Glomerular visceral epithelial cell (primary cell): ENCODE data around the gene GRB2.
"Not testable (repeated sequence)": the region's sequence is repeated elsewhere in the genome, so short reads cannot be mapped to it uniquely, and the experiment has no call there.

Source experiments
- DNase-seq: peaks from one replicate; pipeline ENCODE4 v3.0.0-alpha.2; 2016; ENCODE audit errors: extremely low spot score

Gene GRB2

DNA sequence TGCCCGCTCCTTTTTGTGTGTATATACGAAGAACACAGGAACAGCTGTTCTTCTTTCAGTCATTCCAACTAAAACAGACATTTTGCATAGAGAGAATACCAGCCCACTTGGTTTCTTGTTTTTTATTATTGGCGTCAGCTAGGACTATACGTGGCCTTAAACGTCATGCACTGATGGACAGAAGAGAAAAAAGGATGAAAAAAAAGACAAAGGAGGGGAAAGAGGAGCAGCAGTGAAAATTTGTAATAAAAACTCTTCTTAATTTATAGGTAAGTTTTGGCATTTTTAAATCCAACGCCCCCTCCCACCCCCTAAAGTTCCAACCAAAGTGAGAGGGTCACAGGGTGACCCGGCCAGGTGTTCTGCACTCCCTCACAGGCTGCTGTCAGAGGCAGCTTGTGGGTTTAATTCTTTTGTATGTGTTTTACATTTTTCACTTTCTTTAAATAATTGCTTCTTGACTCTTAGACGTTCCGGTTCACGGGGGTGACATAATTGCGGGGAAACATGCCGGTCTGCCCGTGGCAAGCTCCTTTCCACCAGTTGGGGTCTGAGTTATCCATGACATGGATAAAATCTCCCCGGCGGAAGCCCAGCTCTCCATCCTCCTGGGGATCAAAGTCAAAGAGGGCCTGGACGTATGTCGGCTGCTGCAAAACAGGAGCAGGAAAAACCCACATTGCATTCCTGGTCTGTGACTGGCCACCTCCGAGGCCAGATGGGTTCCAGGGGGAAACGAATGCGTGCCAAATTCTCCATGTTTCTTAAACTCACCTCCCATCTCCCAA, 85.4 kb downstream of the GRB2 start:
- DNase-seq = peak; percentile 35

DNA sequence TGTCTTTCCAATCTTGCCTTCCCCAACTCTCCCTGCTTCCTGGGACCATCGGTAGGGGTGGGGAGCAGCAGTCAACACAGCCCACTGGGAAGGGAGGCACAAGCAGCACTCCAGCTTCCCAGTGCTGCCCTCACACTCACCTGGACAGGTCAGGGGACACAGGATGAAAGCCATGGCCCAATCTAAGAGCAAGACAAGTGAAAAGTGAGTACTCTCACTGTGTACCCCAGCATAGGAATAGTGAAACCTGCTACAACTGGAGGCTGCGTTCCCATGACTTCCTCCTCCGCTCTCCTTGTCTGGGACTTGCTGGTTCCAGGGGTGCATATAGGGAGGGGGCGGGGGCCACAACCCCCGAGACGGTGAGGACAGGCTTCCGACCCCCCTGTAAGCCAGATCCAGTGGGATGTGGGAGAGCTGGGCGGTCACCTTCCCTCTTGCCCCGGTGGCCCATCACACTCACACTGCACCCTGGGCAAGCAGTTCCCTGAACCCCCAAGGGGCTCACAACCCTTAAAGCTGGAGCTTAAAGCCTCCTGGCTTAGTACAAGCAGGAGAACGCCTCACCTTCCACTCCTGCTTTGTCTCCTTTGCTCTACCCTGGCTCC, 86.8 kb downstream of the GRB2 start:
- no peak for DNase-seq

DNA sequence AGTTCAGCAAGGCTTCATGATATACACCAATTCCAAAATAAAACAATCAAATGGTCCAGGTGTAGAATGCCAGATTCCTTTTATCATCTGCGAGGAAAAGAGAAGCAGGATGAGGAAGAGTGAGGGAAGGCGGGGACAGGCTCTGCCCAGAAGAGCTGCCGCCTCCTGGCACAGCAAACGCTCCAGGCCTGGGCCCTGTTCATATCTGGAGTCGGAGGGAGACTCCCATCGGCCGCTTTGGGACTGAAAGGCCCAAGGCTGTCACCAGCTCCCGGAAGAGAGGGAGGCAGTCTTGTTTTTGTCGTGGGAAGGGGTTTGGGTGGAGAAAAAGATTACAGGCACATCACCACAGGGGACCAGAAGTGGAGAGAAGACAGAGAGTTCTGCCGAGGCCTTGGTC, 87.3 kb downstream of the GRB2 start:
- DNase-seq = no peak

DNA sequence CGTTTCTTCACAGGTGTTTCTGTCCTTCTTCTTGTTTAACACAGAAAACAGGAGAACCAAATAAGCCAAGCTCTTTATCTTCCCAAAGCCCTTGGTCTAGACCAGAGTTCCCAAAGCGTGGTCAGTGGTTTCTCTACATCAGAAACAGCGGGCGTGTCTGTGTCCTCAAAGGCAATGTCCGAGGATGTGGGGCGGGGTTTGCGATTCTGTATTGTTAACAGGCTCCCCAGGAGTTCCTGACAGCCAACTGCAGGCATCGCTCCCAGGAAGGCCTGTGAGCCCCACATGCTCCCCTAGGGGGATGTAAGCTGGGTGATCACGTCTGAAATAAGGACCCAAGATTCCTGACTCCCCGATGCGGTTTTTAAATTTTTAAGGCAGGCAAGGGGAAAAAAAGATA, 87.8 kb downstream of the GRB2 start:
- no peak for DNase-seq

DNA sequence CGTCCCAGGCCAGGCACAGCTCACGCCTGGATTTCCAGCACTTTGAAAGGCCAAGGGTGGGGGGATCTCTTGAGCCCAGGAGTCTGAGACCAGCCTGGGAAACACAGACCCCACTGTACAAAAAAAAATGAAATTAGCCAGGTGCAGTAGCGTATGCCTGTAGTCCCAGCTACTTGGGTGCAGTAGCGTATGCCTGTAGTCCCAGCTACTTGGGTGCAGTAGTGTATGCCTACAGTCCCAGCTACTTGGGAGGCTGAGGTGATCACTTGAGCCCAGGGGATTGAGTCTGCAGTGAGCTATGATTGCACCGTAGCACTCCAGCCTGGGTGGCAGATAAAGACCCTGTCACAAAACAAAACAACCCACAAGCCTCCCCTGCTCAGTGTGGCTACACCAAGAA, 89.2 kb downstream of the GRB2 start:
- no peak for DNase-seq

DNA sequence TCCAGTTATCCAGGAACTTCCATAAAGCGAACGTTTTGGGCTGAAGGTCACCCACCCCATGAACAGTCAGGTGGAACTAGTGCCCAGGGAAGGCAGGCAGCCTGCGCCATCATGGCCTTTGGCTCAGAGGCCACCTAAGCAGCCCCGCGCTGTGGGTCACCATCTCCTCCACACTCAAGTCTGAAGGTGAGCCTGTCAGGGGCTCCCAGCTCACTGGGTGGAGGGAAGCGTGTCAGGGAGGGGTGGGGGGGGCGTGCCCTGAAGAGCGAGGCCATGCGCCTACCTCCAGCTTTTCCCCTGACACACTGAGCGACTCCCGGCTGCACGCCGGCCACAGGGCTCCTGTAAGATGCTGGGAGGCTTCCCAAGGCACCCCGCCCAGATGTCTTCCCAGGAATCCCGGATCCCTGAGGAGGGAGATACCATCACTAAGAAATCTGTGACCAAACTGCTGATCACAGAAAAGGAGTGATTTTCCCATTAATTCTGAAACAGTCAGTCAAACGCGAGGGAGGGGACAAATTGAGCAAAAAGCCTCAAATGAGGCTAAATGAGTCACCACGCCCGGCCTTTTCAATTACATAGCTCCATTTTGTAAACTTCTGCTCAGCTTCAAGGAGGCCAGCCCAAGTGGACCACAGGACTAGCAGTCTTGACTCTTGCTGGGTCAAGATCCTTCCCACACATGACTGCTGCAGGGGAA, 89.8 kb downstream of the GRB2 start:
- no peak for DNase-seq

DNA sequence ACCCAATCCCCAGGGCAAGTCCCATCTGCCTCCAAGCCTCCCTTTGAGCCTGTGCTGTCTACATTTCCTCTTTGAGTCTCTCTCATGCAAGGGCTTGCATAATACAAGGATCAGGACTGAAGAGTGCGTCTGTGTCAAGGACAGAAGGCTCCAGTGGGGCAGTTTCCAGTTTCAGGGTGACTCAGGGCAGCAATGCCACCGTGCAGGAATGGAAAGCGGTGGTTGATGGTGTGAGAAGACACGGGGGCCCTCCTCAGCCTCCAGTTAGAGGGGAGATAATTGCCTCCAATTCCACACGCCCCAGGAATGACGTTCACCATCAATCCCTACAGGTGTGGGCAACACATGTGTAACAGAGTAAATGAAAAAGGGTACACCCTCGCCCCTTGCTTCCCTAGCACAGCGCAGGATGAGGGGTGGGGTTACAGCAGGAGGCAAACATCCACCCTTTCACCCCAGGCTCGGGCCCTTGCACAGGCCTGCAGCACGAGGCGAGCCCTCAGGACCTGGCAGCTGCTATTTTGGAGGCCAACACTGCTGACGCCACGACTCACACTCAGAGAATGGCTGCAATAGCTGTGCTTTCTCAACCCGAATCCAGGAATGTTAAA, 91.4 kb downstream of the GRB2 start:
- DNase-seq = no peak

DNA sequence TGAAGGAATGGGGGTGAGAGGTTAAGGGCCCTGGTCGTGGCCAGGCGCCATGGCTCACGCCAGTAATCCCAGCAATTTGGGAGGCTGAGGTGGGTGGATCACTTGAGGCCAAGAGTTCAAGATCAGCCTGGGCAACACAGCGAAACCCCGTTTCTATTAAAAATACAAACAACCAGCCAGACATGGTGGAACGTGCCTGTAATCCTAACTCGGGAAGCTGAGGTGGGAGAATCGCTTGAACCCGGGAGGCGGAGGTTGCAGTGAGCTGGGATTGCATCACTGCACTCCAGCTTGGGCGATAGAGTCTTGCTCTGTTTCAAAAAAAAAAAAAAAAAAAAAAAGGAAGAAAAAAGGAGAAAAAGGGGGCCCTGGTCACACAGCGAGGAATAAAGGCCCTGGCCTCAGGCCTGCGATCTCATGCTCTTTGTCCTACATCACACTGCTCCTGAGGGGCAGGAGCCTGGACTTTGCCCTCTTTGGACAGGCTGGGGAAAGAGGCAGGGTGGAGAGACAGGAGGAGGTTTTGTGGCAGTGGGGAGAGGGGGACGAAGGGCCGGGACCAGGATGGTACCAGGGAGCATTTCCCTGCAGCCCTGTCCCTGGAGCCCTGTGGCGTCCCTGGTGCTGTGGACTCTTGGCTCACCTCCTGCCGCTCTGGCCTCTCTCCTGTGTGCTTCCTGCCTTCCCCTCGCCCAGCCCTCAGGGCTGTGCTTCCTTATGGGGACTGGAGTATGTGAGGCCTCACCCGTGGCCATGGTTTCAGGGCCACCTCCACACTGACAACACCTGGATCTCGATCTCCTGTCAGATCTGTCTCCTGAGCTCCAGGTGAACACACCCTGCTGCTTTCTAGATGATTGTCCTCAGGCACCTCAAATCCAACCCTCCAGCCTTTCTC, 96.5 kb downstream of the GRB2 start:
- no peak for DNase-seq

DNA sequence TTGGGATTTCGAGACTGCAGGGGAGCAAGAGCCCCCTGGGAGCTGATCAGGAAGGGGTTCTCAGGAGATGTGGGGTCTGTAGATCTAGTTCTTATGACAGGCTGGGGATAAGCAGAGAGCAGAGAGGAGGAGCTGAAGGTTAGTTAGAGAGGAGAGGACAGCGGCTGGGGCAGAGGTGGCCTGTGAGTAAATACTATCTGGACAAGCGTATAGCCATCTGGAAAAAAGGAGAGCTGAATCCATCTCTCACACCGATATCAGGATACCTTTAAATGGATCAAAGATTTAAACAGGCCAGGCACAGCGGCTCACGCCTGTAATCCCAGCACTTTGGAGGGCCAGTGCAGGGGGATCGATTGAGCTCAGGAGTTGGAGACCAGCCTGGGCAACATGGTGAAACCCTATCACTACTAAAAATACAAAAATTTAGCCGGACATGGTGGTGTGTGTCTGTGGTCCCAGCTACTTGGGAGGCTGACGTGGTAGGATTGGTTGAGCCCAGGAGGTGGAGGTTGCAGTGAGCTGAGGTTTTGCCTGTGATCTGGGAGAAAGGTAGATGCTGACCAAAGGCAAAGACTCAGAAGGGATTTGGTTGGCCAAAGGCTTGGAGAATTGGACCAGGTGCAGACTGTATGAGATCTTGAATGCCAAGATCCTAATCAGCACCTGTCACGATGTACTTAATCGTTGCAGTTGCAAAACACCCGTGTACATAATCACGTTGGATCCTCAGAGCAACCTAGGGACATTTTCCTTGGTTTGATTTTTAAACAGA, 97.3 kb downstream of the GRB2 start:
- DNase-seq = no peak

DNA sequence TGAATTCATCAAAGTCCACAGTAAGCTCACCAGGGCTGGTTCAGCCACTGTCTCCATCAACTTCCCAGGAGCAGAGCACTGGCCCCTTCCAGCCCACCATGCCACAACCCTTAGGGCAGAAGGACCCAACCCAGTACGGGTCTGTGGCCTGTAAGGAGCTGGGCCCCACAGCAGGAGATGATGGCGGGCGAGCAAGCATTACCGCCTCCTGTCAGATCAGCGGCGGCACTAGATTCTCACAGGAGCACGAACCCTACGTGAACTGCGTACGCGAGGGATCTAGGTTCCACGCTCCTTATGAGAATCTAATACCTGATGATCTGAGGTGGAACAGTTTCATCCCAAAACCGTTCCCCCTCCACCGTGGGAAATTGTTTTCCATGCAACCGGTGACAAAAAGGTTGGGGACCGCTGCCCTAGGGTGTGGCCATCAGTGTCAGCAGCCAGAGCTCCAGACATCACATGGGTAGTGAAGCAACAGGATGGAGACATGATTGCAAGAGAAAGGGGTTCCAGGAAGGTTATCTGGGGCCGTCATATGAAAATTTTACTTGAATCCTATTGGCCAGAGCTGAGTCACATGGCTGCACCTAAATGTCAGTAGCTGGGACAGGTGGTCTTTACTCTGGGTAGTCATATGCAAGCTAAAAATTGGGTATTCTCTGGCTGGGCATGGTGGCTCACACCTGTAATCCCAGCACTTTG, 103.8 kb downstream of the GRB2 start:
- no peak for DNase-seq

DNA sequence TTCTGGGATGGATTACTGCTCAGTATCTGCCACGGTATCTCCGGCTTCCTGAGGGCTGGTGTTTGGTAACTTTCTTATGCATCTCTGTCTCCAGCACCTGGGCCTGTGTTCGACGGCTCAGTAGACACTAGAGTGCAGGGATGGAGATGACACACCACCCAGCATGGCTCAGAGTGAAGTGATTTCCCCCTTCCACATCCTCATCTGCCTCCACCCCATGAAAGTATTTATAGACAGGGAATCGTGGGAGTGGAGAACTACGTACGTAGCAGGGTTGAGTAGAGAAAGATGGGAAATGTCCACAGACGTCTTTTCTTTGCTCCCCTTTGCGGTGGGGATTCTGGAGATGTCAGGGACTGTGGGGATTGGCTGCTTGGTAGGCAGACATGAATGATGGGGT, 104.4 kb downstream of the GRB2 start:
- no peak for DNase-seq

DNA sequence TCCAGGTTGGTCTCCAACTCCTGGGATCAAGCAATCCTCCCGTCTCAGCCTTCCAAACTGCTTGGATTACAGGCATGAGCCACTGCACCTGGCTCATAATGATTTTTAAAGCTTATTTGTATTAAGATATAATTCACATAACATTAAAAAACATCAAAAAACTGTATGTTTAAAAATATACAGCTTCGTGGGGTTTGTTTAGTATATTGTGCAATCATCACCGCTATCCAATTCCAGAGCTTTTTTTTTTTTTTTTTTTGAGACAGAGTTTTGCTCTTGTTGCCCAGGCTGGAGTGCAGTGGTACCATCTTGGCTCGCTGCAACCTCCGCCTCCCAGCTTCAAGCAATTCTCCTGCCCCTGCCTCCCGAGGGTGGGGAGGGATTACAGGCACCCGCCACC, 105.2 kb downstream of the GRB2 start:
- DNase-seq = no peak

DNA sequence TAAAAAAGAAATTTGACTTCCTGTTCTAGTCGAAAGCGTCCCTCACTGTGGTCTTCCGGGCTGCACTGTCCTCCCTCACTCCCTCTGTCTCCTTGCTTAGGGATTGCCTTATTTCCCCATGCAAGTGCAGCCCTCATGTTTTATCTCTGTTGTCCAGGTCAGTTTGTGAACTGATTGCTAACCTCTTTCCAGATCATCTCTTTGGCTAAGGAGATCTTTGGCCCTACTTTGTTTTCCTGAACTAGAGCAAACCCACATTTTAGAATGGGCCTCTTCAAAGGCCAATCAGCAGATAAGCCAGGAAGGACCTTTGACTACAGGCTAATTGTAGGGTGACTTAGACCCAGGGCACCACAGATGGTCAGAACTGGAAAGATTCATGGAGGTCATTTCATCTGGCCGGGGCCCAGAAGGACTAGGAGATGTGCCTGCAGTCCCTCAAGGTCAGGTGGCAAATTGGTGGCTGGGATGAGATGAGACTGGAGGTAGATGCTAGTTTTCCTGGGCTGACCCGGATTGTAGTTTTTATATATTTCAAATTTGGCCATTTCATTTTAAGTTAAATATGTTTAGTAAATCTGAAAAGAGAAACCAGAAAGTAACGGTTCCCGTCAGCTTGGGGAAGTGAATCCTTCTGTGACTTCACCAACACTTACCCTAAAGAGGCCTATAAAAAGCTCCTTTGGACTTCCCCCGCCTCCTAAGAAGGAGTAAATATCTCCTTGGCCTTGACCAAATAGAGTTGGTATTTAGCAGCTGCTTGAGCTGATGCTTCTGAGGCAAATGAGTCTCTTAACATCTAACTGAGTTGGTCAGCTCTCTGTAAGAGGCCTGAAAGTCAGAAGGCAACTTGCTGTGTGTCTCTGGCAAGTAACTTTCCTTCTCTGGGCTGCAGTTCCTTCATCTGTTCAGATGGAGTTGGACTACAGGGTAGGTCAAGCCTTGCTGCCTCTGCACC, 110.0 kb downstream of the GRB2 start:
- no peak for DNase-seq

DNA sequence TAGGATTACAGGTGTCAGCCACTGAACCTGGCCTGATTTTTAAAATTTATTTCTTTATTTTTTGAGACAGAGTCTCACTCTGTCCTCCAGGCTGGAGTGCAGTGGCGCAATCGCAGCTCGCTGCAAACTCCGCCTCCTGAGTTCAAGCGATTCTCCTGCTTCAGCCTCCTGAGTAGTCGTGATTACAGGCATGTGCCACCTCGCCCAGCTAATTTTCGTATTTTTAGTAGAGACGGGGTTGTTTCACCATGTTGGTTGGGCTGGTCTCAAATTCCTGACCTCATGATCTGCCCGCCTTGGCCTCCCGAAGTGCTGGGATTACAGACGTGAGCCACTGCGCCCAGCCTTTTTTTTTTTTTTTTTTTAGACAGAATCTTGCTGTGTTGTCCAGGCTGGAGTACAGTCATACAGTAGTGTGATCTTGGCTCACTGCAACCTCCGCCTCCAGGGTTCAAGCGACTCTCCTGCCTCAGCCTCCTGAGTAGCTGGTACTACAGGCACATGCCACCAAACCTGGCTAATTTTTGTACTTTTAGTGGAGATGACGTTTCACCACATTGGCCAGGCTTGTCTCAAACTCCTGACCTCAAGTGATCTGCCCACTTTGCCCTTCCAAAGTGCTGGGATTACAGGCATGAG, 112.5 kb downstream of the GRB2 start:
- not testable (repeated sequence) for DNase-seq

DNA sequence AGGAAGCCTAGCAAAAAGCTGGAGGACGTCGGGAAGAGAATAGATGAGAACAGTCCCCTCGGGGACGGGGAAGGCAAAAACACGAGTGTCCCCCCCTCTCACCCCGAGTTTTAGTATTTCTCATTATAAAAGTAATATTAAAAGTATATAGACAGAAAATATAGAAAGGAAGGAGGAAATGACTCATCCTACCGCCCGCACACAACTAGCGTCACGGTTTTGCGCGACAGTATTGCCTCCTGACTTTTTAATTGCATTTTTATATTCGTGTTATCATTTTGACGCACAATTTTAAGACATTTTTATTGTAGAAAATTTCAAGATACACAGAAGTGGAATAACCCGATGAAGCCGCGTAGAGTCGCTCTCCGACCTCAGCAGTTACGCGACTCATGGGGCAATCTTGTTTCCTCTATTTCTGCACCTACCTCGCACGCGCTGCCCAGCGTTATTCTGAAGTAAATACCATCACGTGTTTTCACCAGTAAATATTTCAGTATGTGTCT, 115.6 kb downstream of the GRB2 start:
- DNase-seq = peak; percentile 46

DNA sequence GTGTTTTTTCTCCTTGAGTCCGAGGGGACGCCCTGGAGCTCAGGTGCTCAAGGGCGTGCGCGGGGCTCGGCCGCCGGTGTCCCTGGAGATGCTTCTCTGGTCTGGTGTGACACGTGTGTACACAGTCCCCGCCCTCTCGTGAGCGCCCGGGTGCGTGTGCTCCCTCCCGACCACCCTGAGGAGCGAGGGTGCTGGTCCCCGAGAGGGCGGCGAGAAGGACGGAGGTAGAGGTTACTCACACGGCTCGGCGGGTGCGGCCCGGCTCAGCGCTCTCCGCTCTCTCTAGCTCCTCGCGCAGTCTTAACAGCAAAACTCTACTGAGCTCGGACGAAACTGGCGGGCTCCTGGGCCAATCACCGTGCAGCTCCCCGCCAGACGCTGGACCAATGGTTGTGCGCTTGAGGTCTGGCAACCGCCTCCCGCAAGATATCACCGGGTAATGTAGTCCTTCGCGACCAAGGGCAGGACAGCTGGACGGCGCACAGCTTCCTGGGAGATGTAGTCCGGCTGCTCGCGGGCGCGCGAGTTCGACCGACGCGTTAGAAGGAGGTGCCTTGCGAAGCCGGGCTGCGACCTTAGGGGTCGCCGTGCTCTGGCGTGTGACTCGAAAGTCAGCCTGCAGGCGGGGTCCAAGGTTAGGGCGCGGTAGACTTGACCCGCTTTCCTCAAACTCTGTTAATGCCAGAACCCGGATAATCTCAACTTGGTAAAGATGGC, 116.2 kb downstream of the GRB2 start, which contains the start of gene SLC25A19:
SLC25A19 (minus strand) TSS at position 319 of the 717 bp plus-strand sequence. CDS start 2,669 bp downstream, outside the sequence.
- DNase-seq = peak; percentile 99

DNA sequence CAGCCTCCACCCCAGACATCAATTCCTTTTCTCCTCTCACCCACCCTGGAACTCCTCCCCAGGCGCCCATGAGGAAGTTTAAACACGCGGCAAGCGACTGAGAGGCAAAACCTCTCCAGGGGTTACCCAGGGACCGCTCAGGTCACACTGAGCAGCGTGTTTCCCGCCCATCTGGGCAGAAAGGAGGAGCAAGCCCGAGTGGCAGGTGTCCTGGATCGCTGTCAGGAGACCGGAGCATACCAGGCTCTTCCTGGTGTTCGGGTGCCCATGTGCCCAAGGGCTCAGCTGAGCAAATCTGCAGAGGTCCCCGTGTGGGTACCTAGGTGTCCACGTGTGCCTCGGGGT, 116.7 kb downstream of the GRB2 start:
- peak; percentile 55 for DNase-seq

DNA sequence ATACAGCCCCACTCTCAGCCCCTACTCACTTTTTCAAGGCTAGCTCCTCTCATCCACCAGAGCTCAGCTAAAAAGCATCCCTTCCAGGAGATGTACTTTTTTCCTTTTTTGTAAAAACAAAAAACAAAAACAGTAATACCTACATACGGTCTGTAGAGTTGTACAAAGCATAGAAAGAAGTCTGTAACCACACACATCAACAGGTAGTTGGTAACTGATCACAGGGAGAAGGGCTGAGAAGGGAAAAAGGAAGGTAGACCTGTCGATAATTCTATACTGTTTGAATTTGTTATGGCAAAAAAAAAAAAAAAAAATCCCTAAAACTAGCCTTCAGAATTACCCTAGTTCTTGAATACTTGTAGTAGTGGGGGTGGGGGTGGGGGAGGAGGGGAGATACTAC, 117.1 kb downstream of the GRB2 start:
- DNase-seq = no peak
